ENCODE results near the gene IP6K1.

- no peak for TF ChIP-seq REST (IDR thresholded peaks at IDR 0.05; ENCODE audit: low read depth)
- TF ChIP-seq MAX (IDR thresholded peaks at IDR 0.05): no peak
Measured at GRCh38 chr3:49788056-49788455, 1.7 kb upstream of the IP6K1 start.
